ENCODE data around the gene PCBP3.

DNA sequence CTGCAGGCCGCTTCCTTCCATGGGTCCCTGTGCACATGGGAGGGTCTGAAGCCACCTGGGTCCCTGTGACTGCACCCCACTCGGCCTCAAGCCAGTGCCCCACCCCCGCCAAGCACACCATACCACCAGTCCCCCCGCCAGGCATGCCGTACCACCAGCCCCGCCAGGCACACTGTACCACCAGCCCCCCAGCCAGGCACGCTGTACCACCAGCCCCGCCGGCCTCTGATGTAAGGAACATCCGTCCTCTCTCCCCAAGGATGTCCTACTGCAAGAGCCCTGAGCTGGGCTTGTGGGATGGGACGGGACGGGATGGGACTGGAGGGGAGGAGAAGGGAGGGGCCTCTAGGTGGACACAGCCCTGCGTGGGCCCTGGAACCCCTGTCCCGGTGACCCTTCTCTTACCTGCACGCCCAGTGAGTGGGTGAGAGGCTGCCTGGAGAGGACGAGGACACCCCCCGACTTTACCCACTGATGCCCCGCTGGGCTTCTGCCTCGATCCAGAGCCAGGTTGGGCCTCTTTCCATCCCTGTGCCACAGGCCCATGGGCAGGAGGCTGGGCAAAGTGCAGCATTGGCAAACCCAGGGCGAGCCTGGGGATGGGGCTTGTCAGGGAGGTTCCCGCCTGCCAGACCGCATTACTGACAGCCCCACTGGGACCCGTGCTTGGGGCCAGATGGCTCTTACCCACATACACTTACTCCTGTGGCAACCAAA, 297.3 kb downstream of the PCBP3 start:
- TF ChIP-seq REST (IDR thresholded peaks at IDR 0.05; ENCODE audit: insufficient read depth in 1 of 2, low read depth in 2 of 2, low read length in 1 of 2) (no peak), POLR2AphosphoS5 (IDR thresholded peaks at IDR 0.05; ENCODE audit: low read depth, low read length) (no peak), TCF7L2 (IDR thresholded peaks at IDR 0.05; ENCODE audit: low read depth, low read length) (no peak), CTCF (IDR thresholded peaks at IDR 0.05) (no peak)

Measured in Panc1 (cell line).